HEK293 (cell line): ENCODE measurements around the gene ZSCAN31.

ENCODE experiments used
- CTCF ChIA-PET: fragments of 350-600 bp; formaldehyde crosslinking; extraction: SDS; loops from one replicate; lab custom pipeline; 2021; ENCODE audit warnings: antibody characterized with exemption; lab: Yijun Ruan, JAX
- POLR2A ChIA-PET: fragments of 300-600 bp; formaldehyde crosslinking; extraction: SDS; loops from one replicate; lab custom pipeline; 2020; ENCODE audit warnings: antibody characterized with exemption, inconsistent platforms; lab: Yijun Ruan, JAX
- H3K27ac ChIP-seq: fragments of 200-500 bp; sonication (Bioruptor generic); 2 replicates; pipeline ENCODE4 v1.5.1; 2014; ENCODE audit warnings: low read depth, low read length, control low read depth, inconsistent platforms; ENCODE audit errors: extremely low read depth
- H3K36me3 ChIP-seq, 2 experiments: fragments of 200-500 bp in 1 of 2; sonication (Bioruptor generic) in 1 of 2; 1 replicate in 1 of 2; 2 replicates in 1 of 2; pipeline ENCODE4 v1.5.1; 2014 to 2017; ENCODE audit warnings: inconsistent platforms in 2 of 2, low read length in 2 of 2; ENCODE audit not compliant: control insufficient read depth in 2 of 2, insufficient read depth in 1 of 2
- H3K4me1 ChIP-seq: fragments of 200-500 bp; sonication (Bioruptor generic); 2 replicates; pipeline ENCODE4 v1.5.1; 2014; ENCODE audit warnings: mild to moderate bottlenecking, low read length, inconsistent platforms; ENCODE audit not compliant: control insufficient read depth, insufficient read depth
- H3K4me3 ChIP-seq: 2 replicates; pipeline ENCODE4 v1.5.1; 2011; ENCODE audit warnings: low read depth, mild to moderate bottlenecking, control low read depth, low read length, moderate library complexity
- H3K9me3 ChIP-seq: fragments of 200-500 bp; sonication (Bioruptor generic); 2 replicates; pipeline ENCODE4 v1.5.1; 2014; ENCODE audit warnings: low read depth, low read length, inconsistent platforms; ENCODE audit not compliant: control insufficient read depth, insufficient read depth
- ATF2 ChIP-seq: fragments of 450-650 bp; formaldehyde crosslinking; IDR thresholded peaks from 2 replicates; pipeline ENCODE4 v1.5.1; 2016; ENCODE audit warnings: missing biosample characterization, missing genetic modification characterization, low read depth
- GLIS1 ChIP-seq: fragments of 450-650 bp; formaldehyde crosslinking; IDR thresholded peaks from 2 replicates; pipeline ENCODE4 v1.5.1; 2016; ENCODE audit warnings: missing biosample characterization, missing genetic modification characterization
- KLF8 ChIP-seq: fragments of 450-650 bp; formaldehyde crosslinking; IDR thresholded peaks from 2 replicates; pipeline ENCODE4 v1.5.1; 2016; ENCODE audit warnings: missing biosample characterization, missing genetic modification characterization
- TRIM28 ChIP-seq: IDR thresholded peaks from 2 replicates; pipeline ENCODE4 v1.6.1; 2011; ENCODE audit warnings: low read length, control low read depth, borderline replicate concordance
- ZBTB8A ChIP-seq: fragments of 450-650 bp; formaldehyde crosslinking; IDR thresholded peaks from 2 replicates; pipeline ENCODE4 v1.5.1; 2016; ENCODE audit warnings: missing biosample characterization, missing genetic modification characterization
- ZNF10 ChIP-seq: fragments of 450-650 bp; formaldehyde crosslinking; IDR thresholded peaks from 2 replicates; pipeline ENCODE4 v1.5.1; 2017; ENCODE audit warnings: missing biosample characterization, missing genetic modification characterization
- ZNF146 ChIP-seq: fragments of 450-650 bp; formaldehyde crosslinking; IDR thresholded peaks from 2 replicates; pipeline ENCODE4 v1.5.1; 2016; ENCODE audit warnings: missing biosample characterization, missing genetic modification characterization
- ZNF174 ChIP-seq: fragments of 450-650 bp; formaldehyde crosslinking; IDR thresholded peaks from 2 replicates; pipeline ENCODE4 v1.5.0; 2017; ENCODE audit warnings: missing biosample characterization, mild to moderate bottlenecking, missing genetic modification characterization
- ZNF221 ChIP-seq: fragments of 450-650 bp; formaldehyde crosslinking; IDR thresholded peaks from 2 replicates; pipeline ENCODE4 v1.5.1; 2017; ENCODE audit warnings: missing biosample characterization, missing genetic modification characterization, borderline replicate concordance
- ZNF394 ChIP-seq: fragments of 450-650 bp; formaldehyde crosslinking; IDR thresholded peaks from 2 replicates; pipeline ENCODE4 v1.5.1; 2016; ENCODE audit warnings: missing biosample characterization, missing genetic modification characterization, mild to moderate bottlenecking, moderate library complexity, borderline replicate concordance
- ZNF580 ChIP-seq: fragments of 450-650 bp; formaldehyde crosslinking; IDR thresholded peaks from 2 replicates; pipeline ENCODE4 v1.5.1; 2016; ENCODE audit warnings: missing biosample characterization, missing genetic modification characterization
- ZNF600 ChIP-seq: fragments of 450-650 bp; formaldehyde crosslinking; IDR thresholded peaks from 2 replicates; pipeline ENCODE4 v1.5.1; 2016; ENCODE audit warnings: missing biosample characterization, missing genetic modification characterization
- ZNF623 ChIP-seq: fragments of 450-650 bp; formaldehyde crosslinking; IDR thresholded peaks from 2 replicates; pipeline ENCODE4 v1.5.1; 2016; ENCODE audit warnings: missing biosample characterization, missing genetic modification characterization
- ZNF624 ChIP-seq: fragments of 450-650 bp; formaldehyde crosslinking; IDR thresholded peaks from 2 replicates; pipeline ENCODE4 v1.5.1; 2017; ENCODE audit warnings: missing biosample characterization, missing genetic modification characterization
- ZNF639 ChIP-seq: fragments of 450-650 bp; formaldehyde crosslinking; IDR thresholded peaks from 2 replicates; pipeline ENCODE4 v1.5.1; 2016; ENCODE audit warnings: missing biosample characterization, missing genetic modification characterization
- ZNF664 ChIP-seq: fragments of 450-650 bp; formaldehyde crosslinking; IDR thresholded peaks from 2 replicates; pipeline ENCODE4 v1.5.1; 2016; ENCODE audit warnings: missing biosample characterization, missing genetic modification characterization
- ZNF704 ChIP-seq: fragments of 450-650 bp; formaldehyde crosslinking; IDR thresholded peaks from 2 replicates; pipeline ENCODE4 v1.5.1; 2016; ENCODE audit warnings: missing biosample characterization, missing genetic modification characterization

The ZSCAN31 gene

GRCh38 chr6:28335564-28336283 lies at the start of gene ZSCAN31 (continued):
- no peak for TF ChIP-seq ZNF221
- no peak for TF ChIP-seq ZNF146 (tag by site-specific recombination)
- TF ChIP-seq ZNF10 (tag by site-specific recombination): peak; percentile 78
- TF ChIP-seq GLIS1 (tag by site-specific recombination): no peak
- TF ChIP-seq ZNF600 (tag by site-specific recombination): peak; percentile 88
- no peak for TF ChIP-seq ZNF664
- TF ChIP-seq ZNF624 (tag by site-specific recombination): no peak
- TF ChIP-seq ZNF639: no peak; the same call in 1 of the 2 replicates
- TF ChIP-seq ZNF704 (tag by site-specific recombination): no peak
- TF ChIP-seq KLF8 (tag by site-specific recombination): peak; percentile 57; the same call in 1 of the 2 replicates
- TF ChIP-seq ZNF394: 0 out of 2 replicates have a peak, but pooled peaks have one; percentile 47
- TF ChIP-seq ZBTB8A (tag by site-specific recombination): peak; percentile 76
- no peak for TF ChIP-seq ZNF623 (tag by site-specific recombination)
- no peak for TF ChIP-seq ZNF174 (tag by site-specific recombination)

GRCh38 chr6:28384143-28384533 lies 48.2 kb upstream of the ZSCAN31 start:
- Histone ChIP-seq H3K27ac (no peak overlapping the region), H3K4me1 (no peaks in the 10 kb centered on the region), H3K9me3 (no peaks in the 10 kb centered on the region), H3K4me3 (no peak overlapping the region), H3K36me3 (peaks cover 51 to 96% of the 10 kb centered on the region in 2 experiments)
- peak; percentile 51; the same call in 1 of the 2 replicates for TF ChIP-seq ATF2 (tag by site-specific recombination)
- no peak for TF ChIP-seq TRIM28
- ChIA-PET POLR2A (no interaction called here), CTCF (interaction anchor here (0.6 to 1.7 kb wide), 4 partner anchors 10 to 196 kb away, joined by 3 to 6 read pairs (median 5); no protein-coding TSS in a partner anchor)

- H3K4me1 ChIP-seq: no peaks in the 10 kb centered on the region
- H3K4me3 ChIP-seq: no peak overlapping the region
- no peaks in the 10 kb centered on the region for H3K9me3 ChIP-seq
- H3K27ac ChIP-seq: no peak overlapping the region
- CTCF ChIA-PET: interaction anchor here (0.6 to 1.7 kb wide), 8 partner anchors 10 to 538 kb away, joined by 3 to 7 read pairs (median 4); no protein-coding TSS in a partner anchor
- no peak for TF ChIP-seq ZNF580
- H3K36me3 ChIP-seq: peaks cover 52 to 94% of the 10 kb centered on the region in 2 experiments
- POLR2A ChIA-PET: no interaction called here
Observed at GRCh38 chr6:28383235-28384142, 47.5 kb upstream of the ZSCAN31 start.
